ENCODE results near the gene MSN. TPM values are rescaled to one million over a fixed set of nuclear protein-coding genes. Genes with fewer than 3 reads are reported as not detected.

MSN gene
- total RNA-seq, 1 donor from 2014 or later, result 384 TPM

- DNase-seq (ENCODE audit: low spot score), result no peak
- H3K9me3 Mint-ChIP-seq (ENCODE audit: low read depth), result peaks cover 10% of the 10 kb centered on the region
- H3K27ac Mint-ChIP-seq (ENCODE audit: unreplicated experiment), result no peak overlapping the region
- no peaks in the 10 kb centered on the region for H3K27me3 Mint-ChIP-seq (ENCODE audit: low read depth)
- TF ChIP-seq CTCF (IDR thresholded peaks at IDR 0.05), result no peak
- no peaks in the 10 kb centered on the region for H3K36me3 Mint-ChIP-seq (ENCODE audit: low read depth)
- H3K4me3 Mint-ChIP-seq (ENCODE audit: unreplicated experiment), result no peak overlapping the region
- no peaks in the 10 kb centered on the region for H3K4me1 Mint-ChIP-seq (ENCODE audit: low read depth)
Measured at GRCh38 chrX:65769564-65770292, 102.3 kb downstream of the MSN start.

GRCh38 chrX:65772842-65773241, 105.4 kb downstream of the MSN start:
- no peak for TF ChIP-seq CTCF (IDR thresholded peaks at IDR 0.05)
- Mint-ChIP-seq H3K4me3 (ENCODE audit: unreplicated experiment) (no peak overlapping the region), H3K9me3 (ENCODE audit: low read depth) (peaks cover 11% of the 10 kb centered on the region), H3K27ac (ENCODE audit: unreplicated experiment) (no peak overlapping the region), H3K27me3 (ENCODE audit: low read depth) (no peaks in the 10 kb centered on the region), H3K36me3 (ENCODE audit: low read depth) (no peaks in the 10 kb centered on the region), H3K4me1 (ENCODE audit: low read depth) (no peaks in the 10 kb centered on the region)
- DNase-seq (ENCODE audit: low spot score), result no peak

GRCh38 chrX:65781845-65782244, 114.4 kb downstream of the MSN start:
- Mint-ChIP-seq H3K4me1 (ENCODE audit: low read depth) (no peaks in the 10 kb centered on the region), H3K9me3 (ENCODE audit: low read depth) (peaks cover 27% of the 10 kb centered on the region), H3K36me3 (ENCODE audit: low read depth) (no peaks in the 10 kb centered on the region), H3K4me3 (ENCODE audit: unreplicated experiment) (no peak overlapping the region), H3K27me3 (ENCODE audit: low read depth) (peaks cover 13% of the 10 kb centered on the region), H3K27ac (ENCODE audit: unreplicated experiment) (no peak overlapping the region)
- TF ChIP-seq CTCF (IDR thresholded peaks at IDR 0.05), result no peak
- no peak for DNase-seq (ENCODE audit: low spot score)

- Mint-ChIP-seq H3K36me3 (ENCODE audit: low read depth) (no peaks in the 10 kb centered on the region), H3K27me3 (ENCODE audit: low read depth) (peaks cover 6% of the 10 kb centered on the region), H3K27ac (ENCODE audit: unreplicated experiment) (no peak overlapping the region), H3K9me3 (ENCODE audit: low read depth) (peaks cover 22% of the 10 kb centered on the region), H3K4me1 (ENCODE audit: low read depth) (no peaks in the 10 kb centered on the region), H3K4me3 (ENCODE audit: unreplicated experiment) (no peak overlapping the region)
- DNase-seq (ENCODE audit: low spot score), result no peak
- TF ChIP-seq CTCF (IDR thresholded peaks at IDR 0.05), result no peak
Measured at GRCh38 chrX:65783746-65784145, 116.3 kb downstream of the MSN start.

Other genes starting within 250 kb of the MSN start
- 18.2 to 30.0 TPM (median 18.5 TPM) in 3 replicates for gene LAS1L, start 132.9 kb upstream of the MSN start, total RNA-seq

Data from chondrocyte (in vitro differentiated cells).